ENCODE results near the gene NHLRC4. TPM values are rescaled to one million over a fixed set of nuclear protein-coding genes. Genes with fewer than 3 reads are reported as not detected.
A peak's percentile ranks its signal among the peaks of the same experiment; 100 is the strongest.

Gene NHLRC4
- total RNA-seq, 2 donors from 2014 or later = 2.9 to 6.2 TPM

- DNase-seq (ENCODE audit: low spot score) = no peak
- no peaks in the 10 kb centered on the region for H3K27me3 ChIP-seq (replicated peaks; ENCODE audit: insufficient read depth)
- WGBS = 98% methylated on average over 22 of the region's 22 CpGs
- TF ChIP-seq POLR2A (IDR thresholded peaks at IDR 0.05) = no peak
- no peak for TF ChIP-seq POLR2AphosphoS5 (IDR thresholded peaks at IDR 0.05)
- TF ChIP-seq CTCF (IDR thresholded peaks at IDR 0.05) = no peak
- H3K36me3 ChIP-seq = no peaks in the 10 kb centered on the region
- no peaks in the 10 kb centered on the region for H3K9me3 ChIP-seq
- peaks cover 4% of the 10 kb centered on the region for H3K4me1 ChIP-seq (replicated peaks)
- no peak overlapping the region for H3K4me3 ChIP-seq
- H3K27ac ChIP-seq = no peak overlapping the region
- intact Hi-C loops (cut with DNase I) = no loop called here
Measured at GRCh38 chr16:606656-607307, 40.0 kb downstream of the NHLRC4 start.

GRCh38 chr16:608019-608418, 41.2 kb downstream of the NHLRC4 start:
- intact Hi-C loops (cut with DNase I) = no loop called here
- 75% methylated on average over 10 of the region's 10 CpGs for WGBS

GRCh38 chr16:609316-609715, 42.5 kb downstream of the NHLRC4 start:
- WGBS = 90% methylated on average over 13 of the region's 13 CpGs
- H3K27ac ChIP-seq = no peak overlapping the region
- H3K36me3 ChIP-seq = no peaks in the 10 kb centered on the region
- H3K4me1 ChIP-seq (replicated peaks) = peaks cover 4% of the 10 kb centered on the region
- no peak for DNase-seq (ENCODE audit: low spot score)
- TF ChIP-seq POLR2AphosphoS5 (IDR thresholded peaks at IDR 0.05) (no peak), POLR2A (IDR thresholded peaks at IDR 0.05) (no peak)
- no peaks in the 10 kb centered on the region for H3K27me3 ChIP-seq (replicated peaks; ENCODE audit: insufficient read depth)
- no peak overlapping the region for H3K4me3 ChIP-seq
- H3K9me3 ChIP-seq = no peaks in the 10 kb centered on the region
- intact Hi-C loops (cut with DNase I) = no loop called here

More at GRCh38 chr16:608019-608418, 41.2 kb downstream of the NHLRC4 start:
- H3K36me3 ChIP-seq = no peaks in the 10 kb centered on the region
- peaks cover 4% of the 10 kb centered on the region for H3K4me1 ChIP-seq (replicated peaks)
- H3K27ac ChIP-seq = no peak overlapping the region
- no peaks in the 10 kb centered on the region for H3K9me3 ChIP-seq
- no peak for DNase-seq (ENCODE audit: low spot score)
- H3K4me3 ChIP-seq = no peak overlapping the region
- TF ChIP-seq CTCF (IDR thresholded peaks at IDR 0.05) (no peak), POLR2A (IDR thresholded peaks at IDR 0.05) (no peak)
- no peaks in the 10 kb centered on the region for H3K27me3 ChIP-seq (replicated peaks; ENCODE audit: insufficient read depth)

- H3K9me3 ChIP-seq = no peaks in the 10 kb centered on the region
- no peak for DNase-seq (ENCODE audit: low spot score)
- H3K4me3 ChIP-seq = no peak overlapping the region
- H3K27me3 ChIP-seq (replicated peaks; ENCODE audit: insufficient read depth) = no peaks in the 10 kb centered on the region
- 90% methylated on average over 14 of the region's 14 CpGs for WGBS
- H3K36me3 ChIP-seq = no peaks in the 10 kb centered on the region
- intact Hi-C loops (cut with DNase I) = no loop called here
- TF ChIP-seq POLR2AphosphoS5 (IDR thresholded peaks at IDR 0.05) = no peak
- TF ChIP-seq CTCF (IDR thresholded peaks at IDR 0.05) = no peak
- no peak for TF ChIP-seq POLR2A (IDR thresholded peaks at IDR 0.05)
- no peak overlapping the region for H3K27ac ChIP-seq
- H3K4me1 ChIP-seq (replicated peaks) = peaks cover 4% of the 10 kb centered on the region
Measured at GRCh38 chr16:609984-610383, 43.2 kb downstream of the NHLRC4 start.

- no peaks in the 10 kb centered on the region for H3K36me3 ChIP-seq
- H3K4me1 ChIP-seq (replicated peaks) = peaks cover 4% of the 10 kb centered on the region
- intact Hi-C loops (cut with DNase I) = no loop called here
- no peak overlapping the region for H3K4me3 ChIP-seq
- H3K9me3 ChIP-seq = no peaks in the 10 kb centered on the region
- WGBS = 54% methylated on average over 28 of the region's 28 CpGs
- DNase-seq (ENCODE audit: low spot score) = no peak
- TF ChIP-seq POLR2AphosphoS5 (IDR thresholded peaks at IDR 0.05) (peak; percentile 38), POLR2A (IDR thresholded peaks at IDR 0.05) (no peak), CTCF (IDR thresholded peaks at IDR 0.05) (peak; percentile 50 to 91 (median 77))
- H3K27ac ChIP-seq = no peak overlapping the region
- H3K27me3 ChIP-seq (replicated peaks; ENCODE audit: insufficient read depth) = no peaks in the 10 kb centered on the region
Measured at GRCh38 chr16:610513-611381, 43.9 kb downstream of the NHLRC4 start.
